ENCODE data around the gene SYNE2. TPM values are rescaled to one million over a fixed set of nuclear protein-coding genes. Genes with fewer than 3 reads are reported as not detected.

The SYNE2 gene
- total and polyA plus RNA-seq, 4 donors: 26.9 to 208 (median 67.9) TPM

- Histone ChIP-seq H3K27ac (ENCODE audit: low read depth in 1 of 2, low read length in 1 of 2) (no peak overlapping the region), H3K9ac (ENCODE audit: insufficient read depth in 1 of 2, low read length in 2 of 2) (no peak overlapping the region), H3K36me3 (ENCODE audit: control insufficient read depth in 4 of 4, insufficient read depth in 4 of 4, low read length in 4 of 4) (peaks cover 2 to 17% (median 8%) of the 10 kb centered on the region in 4 donors), H3K9me3 (ENCODE audit: control insufficient read depth in 4 of 4, insufficient read depth in 3 of 4, low read length in 3 of 4) (no peaks in the 10 kb centered on the region), H3K4me1 (ENCODE audit: control insufficient read depth in 5 of 5, insufficient read depth in 5 of 5, low read length in 5 of 5) (no peaks in the 10 kb centered on the region), H3K4me3 (no peak overlapping the region), H3K27me3 (ENCODE audit: control insufficient read depth in 3 of 3, insufficient read depth in 3 of 3, low read length in 2 of 3) (no peaks in the 10 kb centered on the region)
- 93% methylated on average over 3 of the region's 3 CpGs for WGBS, 2 donors
- no peak for TF ChIP-seq CTCF (IDR thresholded peaks at IDR 0.05; ENCODE audit: control extremely low read depth, extremely low read depth)
- no peak for DNase-seq
- no peak for ATAC-seq (ENCODE audit: insufficient read depth, low FRiP score)
These were observed 159.2 kb downstream of the SYNE2 start for GRCh38 chr14:64012003-64012402.

GRCh38 chr14:64012720-64013119 lies 159.9 kb downstream of the SYNE2 start:
- no peak for TF ChIP-seq CTCF (IDR thresholded peaks at IDR 0.05; ENCODE audit: control extremely low read depth, extremely low read depth)
- 95 to 100% methylated on average over 1 of the region's 1 CpG for WGBS, 2 donors
- Histone ChIP-seq H3K27ac (ENCODE audit: low read depth in 1 of 2, low read length in 1 of 2) (no peak overlapping the region), H3K9me3 (ENCODE audit: control insufficient read depth in 4 of 4, insufficient read depth in 3 of 4, low read length in 3 of 4) (no peaks in the 10 kb centered on the region), H3K9ac (ENCODE audit: insufficient read depth in 1 of 2, low read length in 2 of 2) (no peak overlapping the region), H3K36me3 (ENCODE audit: control insufficient read depth in 4 of 4, insufficient read depth in 4 of 4, low read length in 4 of 4) (peaks cover 2 to 13% (median 7%) of the 10 kb centered on the region in 4 donors), H3K27me3 (ENCODE audit: control insufficient read depth in 3 of 3, insufficient read depth in 3 of 3, low read length in 2 of 3) (no peaks in the 10 kb centered on the region), H3K4me1 (ENCODE audit: control insufficient read depth in 5 of 5, insufficient read depth in 5 of 5, low read length in 5 of 5) (no peaks in the 10 kb centered on the region), H3K4me3 (no peak overlapping the region)
- DNase-seq (no peak), ATAC-seq (ENCODE audit: insufficient read depth, low FRiP score) (no peak)

DNA sequence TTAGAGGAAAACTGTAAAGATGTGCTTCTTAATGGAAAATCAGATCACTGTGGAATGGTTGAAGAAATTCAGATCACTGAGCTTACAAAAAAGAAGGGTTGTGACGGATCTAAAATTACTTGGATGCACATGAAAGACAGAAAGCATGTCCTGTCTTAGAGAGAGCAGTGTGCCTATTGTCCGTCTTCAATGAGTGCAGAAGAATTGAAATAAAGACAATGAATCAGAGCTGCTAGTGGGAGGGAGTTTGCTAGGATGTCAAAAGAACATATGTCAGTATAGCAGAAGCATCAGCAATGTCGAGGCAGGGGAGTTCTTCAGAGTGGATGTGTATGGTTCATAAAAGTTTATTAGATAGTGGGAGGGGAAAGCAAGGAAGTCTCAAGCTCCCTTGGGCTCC lies 172.7 kb downstream of the SYNE2 start:
- Histone ChIP-seq H3K9me3 (ENCODE audit: control insufficient read depth in 4 of 4, insufficient read depth in 3 of 4, low read length in 3 of 4) (no peaks in the 10 kb centered on the region), H3K4me3 (no peak overlapping the region), H3K4me1 (ENCODE audit: control insufficient read depth in 5 of 5, insufficient read depth in 5 of 5, low read length in 5 of 5) (no peaks in the 10 kb centered on the region), H3K9ac (ENCODE audit: insufficient read depth in 1 of 2, low read length in 2 of 2) (no peak overlapping the region), H3K27me3 (ENCODE audit: control insufficient read depth in 3 of 3, insufficient read depth in 3 of 3, low read length in 2 of 3) (no peaks in the 10 kb centered on the region), H3K36me3 (ENCODE audit: control insufficient read depth in 4 of 4, insufficient read depth in 4 of 4, low read length in 4 of 4) (peaks cover 10 to 38% (median 23%) of the 10 kb centered on the region in 4 donors), H3K27ac (ENCODE audit: low read depth in 1 of 2, low read length in 1 of 2) (no peak overlapping the region)
- 93 to 95% methylated on average over 3 of the region's 3 CpGs for WGBS, 2 donors
- no peak for TF ChIP-seq CTCF (IDR thresholded peaks at IDR 0.05; ENCODE audit: control extremely low read depth, extremely low read depth)
- no peak for DNase-seq
- no peak for ATAC-seq (ENCODE audit: insufficient read depth, low FRiP score)

- Histone ChIP-seq H3K36me3 (ENCODE audit: control insufficient read depth in 4 of 4, insufficient read depth in 4 of 4, low read length in 4 of 4) (peaks cover 10 to 42% (median 24%) of the 10 kb centered on the region in 4 donors), H3K9me3 (ENCODE audit: control insufficient read depth in 4 of 4, insufficient read depth in 3 of 4, low read length in 3 of 4) (no peaks in the 10 kb centered on the region), H3K4me1 (ENCODE audit: control insufficient read depth in 5 of 5, insufficient read depth in 5 of 5, low read length in 5 of 5) (no peaks in the 10 kb centered on the region), H3K27me3 (ENCODE audit: control insufficient read depth in 3 of 3, insufficient read depth in 3 of 3, low read length in 2 of 3) (no peaks in the 10 kb centered on the region), H3K27ac (ENCODE audit: low read depth in 1 of 2, low read length in 1 of 2) (no peak overlapping the region), H3K4me3 (no peak overlapping the region), H3K9ac (ENCODE audit: insufficient read depth in 1 of 2, low read length in 2 of 2) (no peak overlapping the region)
- no peak for TF ChIP-seq CTCF (IDR thresholded peaks at IDR 0.05; ENCODE audit: control extremely low read depth, extremely low read depth)
- DNase-seq (no peak), ATAC-seq (ENCODE audit: insufficient read depth, low FRiP score) (no peak)
- 97 to 98% methylated on average over 2 of the region's 2 CpGs for WGBS, 2 donors
These were observed 173.8 kb downstream of the SYNE2 start for GRCh38 chr14:64026600-64026999.

Data from lung (tissue), 12 donors.